Muscle of leg (tissue), 16 donors: ENCODE data around the gene PSRC1. TPM values are rescaled to one million over a fixed set of nuclear protein-coding genes. Genes with fewer than 3 reads are reported as not detected.
A peak's percentile ranks its signal among the peaks of the same experiment; 100 is the strongest.

ENCODE experiments used
- DNase-seq: peaks from one replicate; pipeline ENCODE4 v3.0.0; 2013
- H3K27ac ChIP-seq: one replicate; pipeline ENCODE4 v1.5.1; 2013; ENCODE audit warnings: mild to moderate bottlenecking, low read length, control low read depth
- H3K27me3 ChIP-seq: one replicate; pipeline ENCODE4 v1.6.1; 2013; ENCODE audit warnings: low read length; ENCODE audit not compliant: control insufficient read depth, insufficient read depth
- H3K36me3 ChIP-seq: one replicate; pipeline ENCODE4 v1.6.1; 2013; ENCODE audit warnings: low read length; ENCODE audit not compliant: control insufficient read depth, insufficient read depth
- H3K4me1 ChIP-seq: one replicate; pipeline ENCODE4 v1.6.1; 2013; ENCODE audit warnings: low read length; ENCODE audit not compliant: control insufficient read depth, insufficient read depth
- H3K4me3 ChIP-seq: one replicate; pipeline ENCODE4 v1.5.1; 2013; ENCODE audit warnings: low read length, control low read depth
- H3K9me3 ChIP-seq: replicated peaks from 2 replicates; pipeline ENCODE4 v1.6.1; 2013; ENCODE audit warnings: low read depth, low read length; ENCODE audit not compliant: control insufficient read depth
- WGBS: methylation state at CpG from one replicate; pipeline ENCODE4 v1.1.5; 2013; ENCODE audit warnings: missing lambda C conversion rate; ENCODE audit not compliant: insufficient coverage; 5-methylcytosine and 5-hydroxymethylcytosine counted together
- long read RNA-seq, 11 donors: transcript quantifications; one replicate each; lab custom pipeline, GENCODE V29; 2026
- polyA plus RNA-seq, 8 donors: library from polyadenylated mRNA; unstranded; fragments of 120-200 nt; gene quantifications; one replicate each; pipeline versions ENCODE4 v1.2.1 to v1.2.3, GENCODE V29; 2013; ENCODE audit warnings: inconsistent platforms in 1 of 8, low replicate concordance in 1 of 8; ENCODE audit not compliant: insufficient read length in 8 of 8, insufficient read depth in 1 of 8
- total RNA-seq: library from RNA; stranded (reverse); fragments of 120-200 nt; gene quantifications from one replicate; pipeline ENCODE4 v1.2.4, GENCODE V29; 2013

PSRC1 gene
- 11.4 TPM for total RNA-seq
- polyA plus RNA-seq, result 10 to 100 TPM; 12.6 to 19.1 (median 17.5) TPM
- long read RNA-seq, donor 1, partial matches to known transcripts, result 0 of 1 reads
- long read RNA-seq, donor 1, other reads (novel, unspliced or antisense), result 0 of 1 reads
- long read RNA-seq, donor 2, result 0 reads
- long read RNA-seq, donor 3, partial matches to known transcripts, result 0 of 2 reads
- long read RNA-seq, donor 3, other reads (novel, unspliced or antisense), result 0 of 2 reads
- long read RNA-seq, donor 4, result 0 reads
- long read RNA-seq, donor 5, partial matches to known transcripts, result 0 of 8 reads
- long read RNA-seq, donor 5, other reads (novel, unspliced or antisense), result 0 of 8 reads
- long read RNA-seq, donor 6, partial matches to known transcripts, result 0 of 2 reads
- long read RNA-seq, donor 6, other reads (novel, unspliced or antisense), result 0 of 2 reads
- long read RNA-seq, donor 7, partial matches to known transcripts, result 0 of 4 reads
- long read RNA-seq, donor 7, other reads (novel, unspliced or antisense), result 0 of 4 reads
- long read RNA-seq, donor 8, partial matches to known transcripts, result 0 of 2 reads
- long read RNA-seq, donor 8, other reads (novel, unspliced or antisense), result 0 of 2 reads
- long read RNA-seq, donor 9, partial matches to known transcripts, result 0 of 1 reads
- long read RNA-seq, donor 9, other reads (novel, unspliced or antisense), result 0 of 1 reads
- long read RNA-seq, donor 10, partial matches to known transcripts, result 0 of 2 reads
- long read RNA-seq, donor 10, other reads (novel, unspliced or antisense), result 0 of 2 reads
- long read RNA-seq, donor 11, partial matches to known transcripts, result 0 of 2 reads
- long read RNA-seq, donor 11, other reads (novel, unspliced or antisense), result 0 of 2 reads

- H3K4me3 ChIP-seq, result peak within 1 kb of the TSS; percentile 71
- H3K36me3 ChIP-seq, result peaks cover 13% of the 10 kb centered on the region
- H3K9me3 ChIP-seq, result no peaks in the 10 kb centered on the region
- H3K27me3 ChIP-seq, result no peaks in the 10 kb centered on the region
- peak within 1 kb of the TSS; percentile 90 for H3K27ac ChIP-seq
- peaks cover 21% of the 10 kb centered on the region for H3K4me1 ChIP-seq
- peak; percentile 98 for DNase-seq
- WGBS, result under 1% methylated on average over 37 of the region's 56 CpGs
Measured at GRCh38 chr1:109282952-109283747, at the start of gene PSRC1. PSRC1 (minus strand) TSS chr1:109283145.

- Histone ChIP-seq H3K9me3 (peaks cover 11% of the 10 kb centered on the region), H3K4me3 (no peak overlapping the region), H3K27me3 (no peaks in the 10 kb centered on the region), H3K27ac (no peak overlapping the region), H3K36me3 (peaks cover 32% of the 10 kb centered on the region), H3K4me1 (no peaks in the 10 kb centered on the region)
- no peak for DNase-seq
Measured at GRCh38 chr1:109331113-109331512, 48.2 kb upstream of the PSRC1 start.

- Histone ChIP-seq H3K27me3 (no peaks in the 10 kb centered on the region), H3K4me3 (no peak overlapping the region), H3K4me1 (no peaks in the 10 kb centered on the region), H3K27ac (no peak overlapping the region), H3K36me3 (peaks cover 27% of the 10 kb centered on the region), H3K9me3 (peaks cover 6% of the 10 kb centered on the region)
- no peak for DNase-seq
- WGBS, result 50% methylated on average over 1 of the region's 5 CpGs
Measured at GRCh38 chr1:109327285-109327684, 44.3 kb upstream of the PSRC1 start.

- H3K4me3 ChIP-seq, result no peak overlapping the region
- WGBS, result 93% methylated on average over 3 of the region's 6 CpGs
- H3K36me3 ChIP-seq, result peaks cover 57% of the 10 kb centered on the region
- no peaks in the 10 kb centered on the region for H3K4me1 ChIP-seq
- no peak for DNase-seq
- no peaks in the 10 kb centered on the region for H3K9me3 ChIP-seq
- no peaks in the 10 kb centered on the region for H3K27me3 ChIP-seq
- H3K27ac ChIP-seq, result no peak overlapping the region
Measured at GRCh38 chr1:109322974-109323373, 40.0 kb upstream of the PSRC1 start.

GRCh38 chr1:109319114-109319513, 36.2 kb upstream of the PSRC1 start:
- Histone ChIP-seq H3K27me3 (no peaks in the 10 kb centered on the region), H3K9me3 (no peaks in the 10 kb centered on the region), H3K36me3 (peaks cover 71% of the 10 kb centered on the region), H3K27ac (no peak overlapping the region), H3K4me1 (no peaks in the 10 kb centered on the region), H3K4me3 (no peak overlapping the region)
- no peak for DNase-seq
- 73% methylated on average over 3 of the region's 3 CpGs for WGBS

- Histone ChIP-seq H3K36me3 (peaks cover 64% of the 10 kb centered on the region), H3K27ac (no peak overlapping the region), H3K4me3 (no peak overlapping the region), H3K27me3 (no peaks in the 10 kb centered on the region), H3K4me1 (no peaks in the 10 kb centered on the region), H3K9me3 (no peaks in the 10 kb centered on the region)
- WGBS, result no CpG with 5 or more reads among the region's 1 CpG
- no peak for DNase-seq
Measured at GRCh38 chr1:109316506-109316905, 33.6 kb upstream of the PSRC1 start.

GRCh38 chr1:109315288-109315687, 32.3 kb upstream of the PSRC1 start:
- no peaks in the 10 kb centered on the region for H3K4me1 ChIP-seq
- H3K27ac ChIP-seq, result no peak overlapping the region
- no peak overlapping the region for H3K4me3 ChIP-seq
- no peaks in the 10 kb centered on the region for H3K27me3 ChIP-seq
- peaks cover 57% of the 10 kb centered on the region for H3K36me3 ChIP-seq
- WGBS, result no CpG with 5 or more reads among the region's 4 CpGs
- DNase-seq, result no peak
- H3K9me3 ChIP-seq, result no peaks in the 10 kb centered on the region

- H3K27ac ChIP-seq, result no peak overlapping the region
- H3K9me3 ChIP-seq, result no peaks in the 10 kb centered on the region
- H3K4me3 ChIP-seq, result no peak overlapping the region
- peaks cover 54% of the 10 kb centered on the region for H3K36me3 ChIP-seq
- no peak for DNase-seq
- H3K27me3 ChIP-seq, result no peaks in the 10 kb centered on the region
- H3K4me1 ChIP-seq, result no peaks in the 10 kb centered on the region
- WGBS, result 100% methylated on average over 1 of the region's 1 CpG
Measured at GRCh38 chr1:109314795-109315194, 31.9 kb upstream of the PSRC1 start.

GRCh38 chr1:109312978-109313775, 30.2 kb upstream of the PSRC1 start:
- H3K4me3 ChIP-seq, result no peak overlapping the region
- WGBS, result 89% methylated on average over 7 of the region's 12 CpGs
- no peak for DNase-seq
- H3K36me3 ChIP-seq, result peaks cover 43% of the 10 kb centered on the region
- H3K9me3 ChIP-seq, result no peaks in the 10 kb centered on the region
- no peaks in the 10 kb centered on the region for H3K27me3 ChIP-seq
- H3K4me1 ChIP-seq, result no peaks in the 10 kb centered on the region
- no peak overlapping the region for H3K27ac ChIP-seq
